SK-N-SH (cell line): Measurements from ENCODE around the gene ASPSCR1. TPM values are rescaled to one million over a fixed set of nuclear protein-coding genes. Genes with fewer than 3 reads are reported as not detected.

Experiments used
- CTCF ChIA-PET: fragments of 300-600, 350-600 bp; formaldehyde crosslinking; extraction: SDS; loops from one replicate; lab custom pipeline; 2021; lab: Yijun Ruan, JAX
- POLR2A ChIA-PET: fragments of 350-600 bp; sonication (Branson Sonifier 250); formaldehyde crosslinking; extraction: SDS; loops from one replicate; lab custom pipeline; 2020; ENCODE audit warnings: antibody characterized with exemption, inconsistent platforms; lab: Yijun Ruan, JAX
- DNase-seq: peaks from one replicate; pipeline ENCODE4 v3.0.0; 2012
- H2AFZ ChIP-seq: fragments of 200-600 bp; sonication (generic); 2 replicates; pipeline ENCODE4 v1.8.1; 2016; ENCODE audit warnings: antibody characterized with exemption, mild to moderate bottlenecking, low read depth
- H3F3A ChIP-seq: fragments of 200-600 bp; sonication (generic); replicated peaks from 2 replicates; pipeline ENCODE3; 2016; ENCODE audit warnings: antibody characterized with exemption, mild to moderate bottlenecking; ENCODE audit not compliant: insufficient read depth
- H3K27ac ChIP-seq, 2 experiments: fragments of 200-500 bp in 1 of 2; fragments of 200-600 bp in 1 of 2; sonication (Bioruptor generic) in 1 of 2; sonication (generic), shearing (Covaris generic) in 1 of 2; 2 replicates each; pipeline versions ENCODE4 v1.5.1 to v1.6.1; 2014 to 2016; ENCODE audit warnings: low read depth in 2 of 2, inconsistent platforms in 1 of 2, low read length in 1 of 2, mild to moderate bottlenecking in 1 of 2, mixed read lengths in 1 of 2
- H3K27me3 ChIP-seq: fragments of 200-600 bp; sonication (generic), shearing (Covaris generic); 2 replicates; pipeline ENCODE4 v1.6.1; 2016; ENCODE audit warnings: mixed run types; ENCODE audit not compliant: insufficient read depth
- H3K36me3 ChIP-seq, 2 experiments: fragments of 200-500 bp in 1 of 2; fragments of 200-600 bp in 1 of 2; sonication (Bioruptor generic) in 1 of 2; sonication (generic) in 1 of 2; replicated peaks in 1 of 2; 2 replicates each; pipeline versions ENCODE3 to v1.5.1; 2014 to 2016; ENCODE audit warnings: low read length in 1 of 2, mild to moderate bottlenecking in 1 of 2; ENCODE audit not compliant: insufficient read depth in 2 of 2, control insufficient read depth in 1 of 2
- H3K4me1 ChIP-seq, 2 experiments: fragments of 200-500 bp in 1 of 2; fragments of 200-600 bp in 1 of 2; sonication (Bioruptor generic) in 1 of 2; sonication (generic), shearing (Covaris generic) in 1 of 2; 2 replicates each; pipeline versions ENCODE4 v1.5.1 to v1.6.1; 2014 to 2016; ENCODE audit warnings: low read depth in 1 of 2, low read length in 1 of 2, mixed run types in 1 of 2; ENCODE audit not compliant: insufficient read depth in 2 of 2, control insufficient read depth in 1 of 2
- H3K4me2 ChIP-seq: fragments of 200-600 bp; sonication (generic), shearing (Covaris generic); 2 replicates; pipeline ENCODE4 v1.6.1; 2017; ENCODE audit warnings: mixed run types
- H3K4me3 ChIP-seq, 2 experiments: fragments of 200-500 bp in 1 of 2; fragments of 200-600 bp in 1 of 2; sonication (Bioruptor generic) in 1 of 2; sonication (generic), shearing (Covaris generic) in 1 of 2; 2 replicates each; pipeline versions ENCODE4 v1.5.1 to v1.8.1; 2014 to 2016; ENCODE audit warnings: low read depth in 2 of 2, inconsistent platforms in 1 of 2, low read length in 1 of 2, mild to moderate bottlenecking in 1 of 2, mixed read lengths in 1 of 2, moderate library complexity in 1 of 2
- H3K79me2 ChIP-seq: fragments of 200-600 bp; sonication (generic); 2 replicates; pipeline ENCODE4 v1.8.1; 2017; ENCODE audit warnings: mild to moderate bottlenecking; ENCODE audit not compliant: insufficient read depth
- H3K9ac ChIP-seq: fragments of 200-600 bp; sonication (generic); 2 replicates; pipeline ENCODE4 v1.6.1; 2017; ENCODE audit warnings: mixed run types
- H3K9me2 ChIP-seq: fragments of 200-600 bp; sonication (generic); 2 replicates; pipeline ENCODE4 v1.6.1; 2017; ENCODE audit warnings: mixed run types
- H3K9me3 ChIP-seq: fragments of 200-600 bp; sonication (generic); 2 replicates; pipeline ENCODE4 v1.6.1; 2017; ENCODE audit warnings: mixed run types, mild to moderate bottlenecking, moderate library complexity
- H4K20me1 ChIP-seq: fragments of 200-600 bp; sonication (generic); 2 replicates; pipeline ENCODE4 v1.6.1; 2017; ENCODE audit warnings: mild to moderate bottlenecking, mixed run types; ENCODE audit not compliant: insufficient read depth
- FOSL2 ChIP-seq: IDR thresholded peaks from 2 replicates; pipeline ENCODE4 v1.4.0; 2012; ENCODE audit warnings: low read depth, mild to moderate bottlenecking, moderate library complexity, borderline replicate concordance
- GATA2 ChIP-seq: sonication (generic); formaldehyde crosslinking; IDR thresholded peaks from 2 replicates; pipeline ENCODE4 v1.5.0; 2020; ENCODE audit warnings: mild to moderate bottlenecking, missing genetic modification reagents
- JUND ChIP-seq: IDR thresholded peaks from 2 replicates; pipeline ENCODE4 v1.4.0; 2012
- MEF2A ChIP-seq: IDR thresholded peaks from 2 replicates; pipeline ENCODE4 v1.4.0; 2012; ENCODE audit warnings: low read depth, borderline replicate concordance
- NFIC ChIP-seq: IDR thresholded peaks from 2 replicates; pipeline ENCODE4 v1.4.0; 2012; ENCODE audit warnings: borderline replicate concordance
- RCOR1 ChIP-seq: fragments of 150-350 bp; IDR thresholded peaks from 2 replicates; pipeline ENCODE4 v1.6.1; 2017; ENCODE audit warnings: antibody characterized with exemption, low read length
- TAF1 ChIP-seq: IDR thresholded peaks from 2 replicates; pipeline ENCODE4 v1.6.1; 2012; ENCODE audit warnings: low read depth, mild to moderate bottlenecking, low read length, moderate library complexity, borderline replicate concordance
- YY1 ChIP-seq: IDR thresholded peaks from 2 replicates; pipeline ENCODE4 v1.4.0; 2012; ENCODE audit warnings: low read depth, mild to moderate bottlenecking
- WGBS: methylation state at CpG from one replicate; pipeline ENCODE4 v1.1.6; 2017; ENCODE audit warnings: low lambda C conversion rate; 5-methylcytosine and 5-hydroxymethylcytosine counted together
- polyA plus RNA-seq, 3 experiments: library from polyadenylated mRNA; depleted of rRNA; stranded (reverse); fragments of >200 nt; gene quantifications; 2 replicates each; pipeline ENCODE4 v1.2.3, GENCODE V29; 2012
- TF ChIP-seq, protein P1 (sequence below): IDR thresholded peaks from 2 replicates; pipeline ENCODE4 v1.4.0; 2012; ENCODE audit warnings: low read depth
- TF ChIP-seq, protein P2 (sequence below): IDR thresholded peaks from 2 replicates; pipeline ENCODE4 v1.6.1; 2012; ENCODE audit warnings: mild to moderate bottlenecking, low read depth, low read length, moderate library complexity
- TF ChIP-seq, protein P3 (sequence below): fragments of 150-350 bp; IDR thresholded peaks from 2 replicates; pipeline ENCODE4 v1.6.1; 2016; ENCODE audit warnings: mild to moderate bottlenecking, low read depth, low read length
- TF ChIP-seq, protein P4 (sequence below): IDR thresholded peaks from 2 replicates; pipeline ENCODE4 v1.4.0; 2012; ENCODE audit warnings: low read depth, borderline replicate concordance

ASPSCR1 gene
- polyA plus RNA-seq, 1 of the 3 experiments (the other 2 are of a cell fraction): 36.2 TPM

DNA sequence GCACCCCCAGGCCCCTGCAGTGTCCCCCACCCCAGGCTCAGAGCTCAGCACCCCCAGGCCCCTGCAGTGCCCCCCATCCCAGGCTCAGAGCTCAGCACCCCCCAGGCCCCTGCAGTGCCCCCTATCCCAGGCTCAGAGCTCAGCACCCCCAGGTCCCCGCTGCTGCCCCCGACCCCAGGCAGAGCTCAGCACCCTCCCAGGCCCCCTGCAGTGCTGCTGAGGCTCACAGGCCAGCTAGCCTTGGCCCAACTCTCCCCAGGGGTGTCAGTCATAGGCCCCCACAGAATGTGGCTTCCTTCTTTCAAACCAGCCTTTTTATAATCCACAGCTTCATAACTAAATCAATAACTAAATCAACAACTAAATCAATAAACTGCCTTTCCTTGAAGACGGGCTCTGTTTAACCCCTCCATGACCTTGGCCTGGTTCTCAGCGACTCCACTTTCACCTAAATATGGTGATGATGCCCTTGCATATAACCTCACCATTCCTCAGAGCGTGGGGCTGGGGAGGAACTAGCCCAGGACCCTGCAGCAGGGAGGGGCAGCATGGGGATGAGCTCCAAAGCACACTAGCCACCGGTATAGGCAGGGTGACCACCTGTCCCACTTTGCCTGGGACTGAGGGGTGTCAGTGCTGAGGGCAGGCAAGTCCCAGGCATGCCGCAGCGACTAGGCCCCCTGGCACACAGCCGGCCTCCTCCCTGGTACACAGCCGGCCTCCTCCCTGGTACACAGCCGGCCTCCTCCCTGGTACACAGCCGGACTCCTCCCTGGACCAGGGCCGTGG, 21.5 kb upstream of the ASPSCR1 start:
- Histone ChIP-seq H3K27ac (no peak overlapping the region; a peak in 1 of 4 replicates), H3K9me3 (no peaks in the 10 kb centered on the region), H3K79me2 (no peaks in the 10 kb centered on the region), H3K4me3 (no peak overlapping the region), H2AFZ (no peak overlapping the region), H3K9me2 (no peaks in the 10 kb centered on the region), H3K4me1 (peaks cover 0 to 25% of the 10 kb centered on the region in 2 experiments; a peak in 1 of 4 replicates), H3K27me3 (peaks cover 9% of the 10 kb centered on the region), H3F3A (no peaks in the 10 kb centered on the region), H3K4me2 (no peak overlapping the region), H4K20me1 (no peaks in the 10 kb centered on the region), H3K9ac (no peak overlapping the region), H3K36me3 (no peaks in the 10 kb centered on the region)
- 91% methylated on average over 13 of the region's 13 CpGs for WGBS
- ChIA-PET CTCF (interaction anchor here (0.8 to 12.4 kb wide), 6 partner anchors 59 to 87 kb away, joined by 3 to 168 read pairs (median 4); partner anchors contain the start of genes CENPX, DCXR and LRRC45), POLR2A (no interaction called here)
- no peak for DNase-seq
- TF ChIP-seq, protein P1, sequence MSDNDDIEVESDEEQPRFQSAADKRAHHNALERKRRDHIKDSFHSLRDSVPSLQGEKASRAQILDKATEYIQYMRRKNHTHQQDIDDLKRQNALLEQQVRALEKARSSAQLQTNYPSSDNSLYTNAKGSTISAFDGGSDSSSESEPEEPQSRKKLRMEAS: no peak
- TF ChIP-seq TAF1 (no peak), GATA2 (CRISPR knock-in tag) (no peak), NFIC (no peak), RCOR1 (no peak), FOSL2 (no peak), JUND (no peak), MEF2A (no peak), YY1 (no peak)
- TF ChIP-seq, protein P2, sequence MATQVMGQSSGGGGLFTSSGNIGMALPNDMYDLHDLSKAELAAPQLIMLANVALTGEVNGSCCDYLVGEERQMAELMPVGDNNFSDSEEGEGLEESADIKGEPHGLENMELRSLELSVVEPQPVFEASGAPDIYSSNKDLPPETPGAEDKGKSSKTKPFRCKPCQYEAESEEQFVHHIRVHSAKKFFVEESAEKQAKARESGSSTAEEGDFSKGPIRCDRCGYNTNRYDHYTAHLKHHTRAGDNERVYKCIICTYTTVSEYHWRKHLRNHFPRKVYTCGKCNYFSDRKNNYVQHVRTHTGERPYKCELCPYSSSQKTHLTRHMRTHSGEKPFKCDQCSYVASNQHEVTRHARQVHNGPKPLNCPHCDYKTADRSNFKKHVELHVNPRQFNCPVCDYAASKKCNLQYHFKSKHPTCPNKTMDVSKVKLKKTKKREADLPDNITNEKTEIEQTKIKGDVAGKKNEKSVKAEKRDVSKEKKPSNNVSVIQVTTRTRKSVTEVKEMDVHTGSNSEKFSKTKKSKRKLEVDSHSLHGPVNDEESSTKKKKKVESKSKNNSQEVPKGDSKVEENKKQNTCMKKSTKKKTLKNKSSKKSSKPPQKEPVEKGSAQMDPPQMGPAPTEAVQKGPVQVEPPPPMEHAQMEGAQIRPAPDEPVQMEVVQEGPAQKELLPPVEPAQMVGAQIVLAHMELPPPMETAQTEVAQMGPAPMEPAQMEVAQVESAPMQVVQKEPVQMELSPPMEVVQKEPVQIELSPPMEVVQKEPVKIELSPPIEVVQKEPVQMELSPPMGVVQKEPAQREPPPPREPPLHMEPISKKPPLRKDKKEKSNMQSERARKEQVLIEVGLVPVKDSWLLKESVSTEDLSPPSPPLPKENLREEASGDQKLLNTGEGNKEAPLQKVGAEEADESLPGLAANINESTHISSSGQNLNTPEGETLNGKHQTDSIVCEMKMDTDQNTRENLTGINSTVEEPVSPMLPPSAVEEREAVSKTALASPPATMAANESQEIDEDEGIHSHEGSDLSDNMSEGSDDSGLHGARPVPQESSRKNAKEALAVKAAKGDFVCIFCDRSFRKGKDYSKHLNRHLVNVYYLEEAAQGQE: no peak
- TF ChIP-seq, protein P3, sequence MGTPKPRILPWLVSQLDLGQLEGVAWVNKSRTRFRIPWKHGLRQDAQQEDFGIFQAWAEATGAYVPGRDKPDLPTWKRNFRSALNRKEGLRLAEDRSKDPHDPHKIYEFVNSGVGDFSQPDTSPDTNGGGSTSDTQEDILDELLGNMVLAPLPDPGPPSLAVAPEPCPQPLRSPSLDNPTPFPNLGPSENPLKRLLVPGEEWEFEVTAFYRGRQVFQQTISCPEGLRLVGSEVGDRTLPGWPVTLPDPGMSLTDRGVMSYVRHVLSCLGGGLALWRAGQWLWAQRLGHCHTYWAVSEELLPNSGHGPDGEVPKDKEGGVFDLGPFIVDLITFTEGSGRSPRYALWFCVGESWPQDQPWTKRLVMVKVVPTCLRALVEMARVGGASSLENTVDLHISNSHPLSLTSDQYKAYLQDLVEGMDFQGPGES: no peak
- TF ChIP-seq, protein P4, sequence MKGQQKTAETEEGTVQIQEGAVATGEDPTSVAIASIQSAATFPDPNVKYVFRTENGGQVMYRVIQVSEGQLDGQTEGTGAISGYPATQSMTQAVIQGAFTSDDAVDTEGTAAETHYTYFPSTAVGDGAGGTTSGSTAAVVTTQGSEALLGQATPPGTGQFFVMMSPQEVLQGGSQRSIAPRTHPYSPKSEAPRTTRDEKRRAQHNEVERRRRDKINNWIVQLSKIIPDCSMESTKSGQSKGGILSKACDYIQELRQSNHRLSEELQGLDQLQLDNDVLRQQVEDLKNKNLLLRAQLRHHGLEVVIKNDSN: no peak
